Activated CD4-positive, alpha-beta memory T cell treated with anti-CD3 and anti-CD28 coated beads for 36 hours (primary cell): ENCODE measurements around the gene RTTN. TPM values are rescaled to one million over a fixed set of nuclear protein-coding genes. Genes with fewer than 3 reads are reported as not detected.
"Not testable (repeated sequence)": the region's sequence is repeated elsewhere in the genome, so short reads cannot be mapped to it uniquely, and the experiment has no call there.

Source experiments
- CTCF ChIA-PET: fragments of 350-600 bp; sonication (Branson Sonifier 250); formaldehyde crosslinking; loops from one replicate; lab custom pipeline; 2021; ENCODE audit warnings: antibody characterized with exemption, inconsistent platforms; lab: Charles Lee
- POLR2A ChIA-PET: fragments of 350-600 bp; sonication (Branson Sonifier 250); formaldehyde crosslinking; loops from one replicate; lab custom pipeline; 2021; ENCODE audit warnings: antibody characterized with exemption; lab: Charles Lee
- DNase-seq: peaks from one replicate; pipeline ENCODE4 v3.0.0-alpha.2; 2020
- H3K27ac Mint-ChIP-seq: one replicate; pipeline ENCODE4 v1.8.0; 2021; ENCODE audit warnings: mixed read lengths
- H3K27me3 Mint-ChIP-seq: one replicate; pipeline ENCODE4 v1.8.0; 2021; ENCODE audit warnings: mixed read lengths
- H3K36me3 Mint-ChIP-seq: one replicate; pipeline ENCODE4 v1.8.0; 2021; ENCODE audit warnings: mixed read lengths
- H3K4me1 Mint-ChIP-seq: one replicate; pipeline ENCODE4 v1.8.0; 2021; ENCODE audit warnings: low read depth, mixed read lengths
- H3K4me3 Mint-ChIP-seq: one replicate; pipeline ENCODE4 v1.8.0; 2021; ENCODE audit warnings: mild to moderate bottlenecking, mixed read lengths
- H3K9me3 Mint-ChIP-seq: one replicate; pipeline ENCODE4 v1.8.0; 2021; ENCODE audit warnings: mixed read lengths
- intact Hi-C: fragments of 100-400 bp; cut with micrococcal nuclease; formaldehyde crosslinking; loops from one replicate; pipeline ENCODE4 v1.15.1; 2023
- total RNA-seq, 2 experiments: library from RNA; stranded (reverse); gene quantifications; one replicate each; pipeline ENCODE4 v1.2.3, GENCODE V29; 2021

RTTN gene, protein sequence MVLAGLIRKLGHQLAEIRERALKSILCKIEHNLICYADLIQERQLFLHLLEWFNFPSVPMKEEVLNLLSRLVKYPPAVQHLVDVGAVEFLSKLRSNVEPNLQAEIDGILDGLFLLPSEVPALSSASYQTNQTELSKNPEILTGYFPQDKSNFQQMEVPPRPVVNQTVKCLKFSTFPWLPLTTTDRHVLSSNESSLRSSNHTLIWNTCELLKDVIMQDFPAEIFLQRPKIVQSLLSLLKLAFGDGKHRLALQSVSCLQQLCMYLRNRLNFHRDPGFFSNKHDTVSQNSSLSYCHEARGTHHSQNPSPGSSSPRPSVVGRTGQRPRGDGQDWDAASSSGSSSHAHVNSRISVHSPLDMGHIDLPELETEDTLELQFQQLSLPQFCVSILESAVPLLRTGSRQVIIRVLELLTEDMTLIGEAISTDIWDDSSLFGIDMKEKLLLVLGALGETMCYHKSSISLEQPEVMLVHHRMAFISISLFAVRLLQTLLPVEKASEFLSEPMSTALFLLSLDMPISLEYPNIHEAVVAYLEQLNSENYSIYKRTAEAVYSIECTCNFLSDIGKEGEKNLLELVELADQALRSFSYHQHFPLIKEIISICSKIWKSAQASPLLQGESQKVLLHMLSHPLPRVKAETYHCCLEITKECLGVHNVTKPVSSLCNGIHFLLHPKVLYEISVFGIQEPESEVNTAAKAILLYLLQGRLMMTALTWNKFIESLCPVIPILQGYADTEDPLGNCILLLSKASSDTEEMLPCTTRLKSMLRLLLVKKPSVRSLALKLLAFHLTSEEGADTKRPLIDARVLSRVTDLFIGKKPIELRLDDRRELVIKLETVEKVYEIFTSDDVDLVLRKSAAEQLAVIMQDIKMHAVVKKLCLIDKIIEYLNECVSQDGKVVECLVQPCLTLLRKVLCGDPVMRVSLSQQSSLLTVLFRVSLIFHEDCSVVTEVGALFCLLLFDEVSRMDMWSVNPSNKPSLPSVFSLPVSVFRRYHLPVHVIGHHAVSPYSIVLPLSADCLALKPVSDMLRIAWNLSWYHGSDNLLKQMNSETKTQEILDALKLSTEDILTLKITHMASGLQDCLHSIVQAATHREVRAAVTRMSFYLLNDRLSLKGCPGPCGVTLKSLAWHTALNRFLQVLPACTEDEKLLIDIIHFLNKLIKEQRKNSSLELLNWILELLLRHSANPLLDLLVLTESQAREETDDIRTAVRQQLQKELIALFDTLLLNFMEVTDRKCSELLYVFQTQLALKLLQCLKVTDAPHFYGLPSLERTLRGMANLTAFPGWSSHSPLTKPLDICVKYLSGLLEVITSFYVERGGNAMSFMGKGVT (N-terminal part only)
- total RNA-seq = 10 to 100 TPM; 27.3 to 28.9 TPM

DNA sequence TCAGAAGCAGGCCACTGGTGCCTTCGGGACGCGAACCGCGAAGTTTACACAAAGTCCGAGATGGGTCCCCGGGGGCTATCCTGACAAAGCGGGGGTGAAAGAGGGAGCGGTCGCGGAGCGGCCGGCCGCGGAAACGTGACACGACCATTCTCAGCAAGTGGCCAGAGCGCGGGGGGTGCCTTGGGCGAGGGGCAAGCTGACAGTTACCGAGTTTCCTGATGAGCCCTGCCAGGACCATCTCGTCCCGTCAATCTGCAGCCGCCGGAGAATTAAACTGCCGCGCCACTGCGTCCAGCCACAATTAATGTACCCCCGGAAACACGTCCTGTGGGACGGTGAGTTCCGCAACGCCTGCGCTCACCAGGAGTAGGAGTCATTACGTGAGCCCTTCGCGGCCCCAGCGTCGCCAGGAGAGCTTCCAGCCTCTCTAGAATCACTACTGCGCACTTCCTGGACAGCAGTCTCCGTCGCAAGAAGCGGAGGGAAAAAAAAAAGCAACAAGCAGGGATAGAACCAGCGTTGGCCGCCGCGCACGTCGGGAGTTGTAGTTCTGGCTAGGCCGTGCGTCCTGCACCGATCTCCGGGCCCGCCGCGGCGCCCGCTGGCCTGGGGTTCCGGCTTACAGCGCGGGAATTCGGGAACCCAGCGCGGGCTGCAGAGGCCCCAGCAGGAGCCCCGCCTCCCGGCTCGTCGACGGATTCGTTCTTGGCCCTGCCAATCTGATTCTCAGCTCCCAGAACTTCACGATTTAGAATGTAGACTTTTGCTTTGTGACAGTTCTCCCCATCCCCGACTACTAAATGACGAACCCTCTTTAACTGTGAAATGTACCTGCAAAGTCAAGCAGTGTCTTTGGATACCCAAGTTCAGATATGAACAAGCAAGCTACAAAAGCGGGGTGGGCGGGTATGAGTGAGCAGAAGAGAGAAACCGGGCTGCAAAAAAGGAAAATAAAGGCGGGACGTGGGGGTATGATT lies at the start of gene RTTN:
RTTN (minus strand) TSS at position 267 of the 977 bp plus-strand sequence; CDS start at position 238, 29 bp downstream.
- H3K9me3 Mint-ChIP-seq = no peaks in the 10 kb centered on the region
- peaks cover 30% of the 10 kb centered on the region for H3K4me1 Mint-ChIP-seq
- ChIA-PET CTCF (interaction anchor here (0.5 to 2.9 kb wide), 7 partner anchors 10 to 286 kb away, joined by 3 to 28 read pairs (median 4); no protein-coding TSS in a partner anchor), POLR2A (interaction anchor here (0.6 to 1.2 kb wide), 3 partner anchors 11 to 1176 kb away, joined by 3 to 5 read pairs (median 4); no protein-coding TSS in a partner anchor)
- intact Hi-C loops = loop anchor here (1.0 to 5.0 kb wide), 5 partner anchors 11 to 1490 kb away; partner anchors contain the start of genes SOCS6 and TMX3
- DNase-seq = peak; percentile 94
- peak within 1 kb of the TSS; percentile 99 for H3K27ac Mint-ChIP-seq
- peak within 1 kb of the TSS; percentile 92 for H3K4me3 Mint-ChIP-seq
- peaks cover 5% of the 10 kb centered on the region for H3K27me3 Mint-ChIP-seq
- peaks cover 12% of the 10 kb centered on the region for H3K36me3 Mint-ChIP-seq

GRCh38 chr18:70250781-70251180 lies 45.3 kb upstream of the RTTN start:
- Mint-ChIP-seq H3K4me1 (no peaks in the 10 kb centered on the region), H3K4me3 (no peak overlapping the region), H3K27ac (no peak overlapping the region), H3K27me3 (peaks cover 5% of the 10 kb centered on the region), H3K36me3 (no peaks in the 10 kb centered on the region), H3K9me3 (no peaks in the 10 kb centered on the region)
- DNase-seq = no peak
- ChIA-PET POLR2A (no interaction called here), CTCF (no interaction called here)
- intact Hi-C loops = no loop called here

DNA sequence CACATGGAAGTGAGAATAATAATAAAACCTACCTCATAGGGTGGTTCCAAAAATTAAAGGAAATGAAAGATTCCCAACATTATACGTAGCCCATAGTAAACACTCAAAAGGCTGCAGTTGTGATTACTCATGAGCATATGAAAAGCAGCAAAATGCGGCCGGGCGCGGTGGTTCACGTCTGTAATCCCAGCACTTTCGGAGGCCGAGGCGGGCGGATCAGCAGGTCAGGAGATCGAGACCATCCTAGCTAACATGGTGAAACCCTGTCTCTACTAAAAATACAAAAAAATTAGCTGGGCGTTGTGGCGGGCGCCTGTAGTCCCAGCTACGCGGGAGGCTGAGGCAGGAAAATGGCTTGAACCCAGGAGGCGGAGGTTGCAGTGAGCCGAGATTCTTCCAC lies 44.4 kb upstream of the RTTN start:
- POLR2A ChIA-PET, H3K27me3 Mint-ChIP-seq, intact Hi-C loops: not testable (repeated sequence)

GRCh38 chr18:70249118-70249517 lies 43.6 kb upstream of the RTTN start:
- ChIA-PET POLR2A (no interaction called here), CTCF (no interaction called here)
- Mint-ChIP-seq H3K27me3 (no peaks in the 10 kb centered on the region), H3K36me3 (no peaks in the 10 kb centered on the region), H3K4me1 (no peaks in the 10 kb centered on the region), H3K9me3 (no peaks in the 10 kb centered on the region), H3K4me3 (no peak overlapping the region), H3K27ac (no peak overlapping the region)
- DNase-seq = no peak
- intact Hi-C loops = no loop called here

More for the DNA sequence above, 44.4 kb upstream of the RTTN start:
- H3K4me3 Mint-ChIP-seq, H3K9me3 Mint-ChIP-seq, H3K27ac Mint-ChIP-seq, H3K36me3 Mint-ChIP-seq, CTCF ChIA-PET, H3K4me1 Mint-ChIP-seq, DNase-seq: not testable (repeated sequence)

- Mint-ChIP-seq H3K9me3 (no peaks in the 10 kb centered on the region), H3K27me3 (peaks cover 4% of the 10 kb centered on the region), H3K4me1 (no peaks in the 10 kb centered on the region), H3K36me3 (no peaks in the 10 kb centered on the region), H3K4me3 (no peak overlapping the region), H3K27ac (no peak overlapping the region)
- ChIA-PET CTCF (no interaction called here), POLR2A (no interaction called here)
- DNase-seq = no peak
- intact Hi-C loops = no loop called here
These were observed 40.6 kb upstream of the RTTN start for GRCh38 chr18:70246061-70246466.

- Mint-ChIP-seq H3K36me3 (no peaks in the 10 kb centered on the region), H3K4me1 (no peaks in the 10 kb centered on the region), H3K27me3 (peaks cover 16% of the 10 kb centered on the region), H3K9me3 (no peaks in the 10 kb centered on the region), H3K27ac (no peak overlapping the region), H3K4me3 (no peak overlapping the region)
- intact Hi-C loops = no loop called here
- POLR2A ChIA-PET = no interaction called here
- DNase-seq = no peak
- CTCF ChIA-PET = no interaction called here
These were observed 37.8 kb upstream of the RTTN start for GRCh38 chr18:70243131-70243929.

DNA sequence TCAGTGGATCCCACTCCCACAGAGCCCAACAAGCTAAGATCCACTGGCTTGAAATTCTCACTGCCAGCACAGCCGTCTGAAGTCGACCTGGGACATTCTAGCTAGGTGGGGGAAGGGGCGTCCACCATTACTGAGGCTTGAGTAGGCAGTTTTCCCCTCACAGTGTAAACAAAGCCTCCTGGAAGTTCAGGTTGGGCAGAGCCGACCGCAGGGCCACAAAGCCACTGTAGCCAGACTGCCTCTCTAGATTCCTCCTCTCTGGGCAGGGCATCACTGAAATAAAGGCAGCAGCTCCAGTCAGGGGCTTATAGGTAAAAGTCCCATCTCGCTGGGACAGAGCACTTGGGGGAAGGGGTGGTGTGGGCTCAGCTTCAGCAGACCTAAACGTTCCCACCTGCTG lies 31.4 kb upstream of the RTTN start:
- H3K27ac Mint-ChIP-seq, CTCF ChIA-PET, POLR2A ChIA-PET, H3K36me3 Mint-ChIP-seq, H3K9me3 Mint-ChIP-seq, H3K4me3 Mint-ChIP-seq, intact Hi-C loops, DNase-seq, H3K4me1 Mint-ChIP-seq: not testable (repeated sequence)
- H3K27me3 Mint-ChIP-seq = peaks cover 49% of the 10 kb centered on the region

GRCh38 chr18:70235478-70235877 lies 30.0 kb upstream of the RTTN start:
- Mint-ChIP-seq H3K4me1 (no peaks in the 10 kb centered on the region), H3K27me3 (peaks cover 46% of the 10 kb centered on the region), H3K36me3 (no peaks in the 10 kb centered on the region), H3K27ac (no peak overlapping the region), H3K4me3 (no peak overlapping the region), H3K9me3 (no peaks in the 10 kb centered on the region)
- DNase-seq = no peak
- POLR2A ChIA-PET = no interaction called here
- intact Hi-C loops = no loop called here
- CTCF ChIA-PET = interaction anchor here (1.4 kb wide), 1 partner anchor 220 kb away, joined by 3 read pairs; no protein-coding TSS in a partner anchor

DNA sequence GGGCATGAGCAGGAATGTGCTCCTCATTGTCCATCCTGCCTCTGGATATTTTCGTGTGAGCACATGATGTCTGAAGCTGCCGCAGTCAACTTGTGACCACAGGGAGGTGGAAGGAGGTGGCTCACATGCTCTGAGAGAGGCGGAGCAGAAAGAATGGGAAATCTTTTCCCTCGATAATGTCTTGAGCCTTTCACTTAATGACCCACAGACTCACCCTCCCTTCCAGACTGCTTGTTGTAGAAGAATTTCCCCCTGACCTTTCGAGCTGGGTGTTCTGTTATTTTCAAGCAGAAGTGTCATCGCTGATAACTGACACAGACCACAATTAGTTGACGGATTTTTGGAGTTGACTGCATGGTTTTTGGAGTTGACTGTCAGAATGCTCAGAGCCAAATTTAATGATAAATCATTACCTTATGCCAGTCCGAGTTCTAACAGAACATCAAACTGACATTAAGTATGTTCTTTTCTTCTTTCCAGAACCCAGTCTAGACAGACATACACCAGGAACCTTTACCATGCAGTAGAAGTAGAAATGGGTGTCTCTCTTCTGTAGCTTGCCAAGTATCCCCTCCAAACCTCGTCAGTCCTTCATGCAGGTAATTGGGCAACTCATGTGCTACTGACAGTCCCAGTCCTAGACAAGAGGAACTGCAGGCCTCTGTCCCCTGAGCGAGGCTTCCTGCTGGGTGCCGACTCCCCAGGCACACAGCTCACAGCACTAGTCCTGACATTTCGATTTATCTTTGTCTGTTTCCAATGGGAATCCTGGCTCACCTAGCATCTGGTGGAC lies 29.4 kb upstream of the RTTN start:
- POLR2A ChIA-PET = no interaction called here
- peaks cover 46% of the 10 kb centered on the region for H3K27me3 Mint-ChIP-seq
- DNase-seq = no peak
- H3K36me3 Mint-ChIP-seq = no peaks in the 10 kb centered on the region
- no peak overlapping the region for H3K27ac Mint-ChIP-seq
- H3K4me1 Mint-ChIP-seq = no peaks in the 10 kb centered on the region
- intact Hi-C loops = no loop called here
- H3K4me3 Mint-ChIP-seq = no peak overlapping the region
- CTCF ChIA-PET = interaction anchor here (1.4 kb wide), 1 partner anchor 220 kb away, joined by 3 read pairs; no protein-coding TSS in a partner anchor
- no peaks in the 10 kb centered on the region for H3K9me3 Mint-ChIP-seq

- CTCF ChIA-PET = no interaction called here
These were observed 28.5 kb upstream of the RTTN start for GRCh38 chr18:70233974-70234373.

More at GRCh38 chr18:70233974-70234373, 28.5 kb upstream of the RTTN start:
- DNase-seq = no peak
- intact Hi-C loops = no loop called here
- Mint-ChIP-seq H3K27ac (no peak overlapping the region), H3K4me1 (no peaks in the 10 kb centered on the region), H3K4me3 (no peak overlapping the region), H3K36me3 (no peaks in the 10 kb centered on the region), H3K27me3 (peaks cover 50% of the 10 kb centered on the region), H3K9me3 (no peaks in the 10 kb centered on the region)
- POLR2A ChIA-PET = no interaction called here
